GM21423 (cell line): Measurements from ENCODE around the gene GRIN1.

Experiments
- ATAC-seq: cut with Tn5 transposase; IDR thresholded peaks from one replicate; pipeline ENCODE4 v1.9.1; 2021; ENCODE audit warnings: mild to moderate bottlenecking, moderate library complexity; ENCODE audit not compliant: unreplicated experiment

The GRIN1 gene

DNA sequence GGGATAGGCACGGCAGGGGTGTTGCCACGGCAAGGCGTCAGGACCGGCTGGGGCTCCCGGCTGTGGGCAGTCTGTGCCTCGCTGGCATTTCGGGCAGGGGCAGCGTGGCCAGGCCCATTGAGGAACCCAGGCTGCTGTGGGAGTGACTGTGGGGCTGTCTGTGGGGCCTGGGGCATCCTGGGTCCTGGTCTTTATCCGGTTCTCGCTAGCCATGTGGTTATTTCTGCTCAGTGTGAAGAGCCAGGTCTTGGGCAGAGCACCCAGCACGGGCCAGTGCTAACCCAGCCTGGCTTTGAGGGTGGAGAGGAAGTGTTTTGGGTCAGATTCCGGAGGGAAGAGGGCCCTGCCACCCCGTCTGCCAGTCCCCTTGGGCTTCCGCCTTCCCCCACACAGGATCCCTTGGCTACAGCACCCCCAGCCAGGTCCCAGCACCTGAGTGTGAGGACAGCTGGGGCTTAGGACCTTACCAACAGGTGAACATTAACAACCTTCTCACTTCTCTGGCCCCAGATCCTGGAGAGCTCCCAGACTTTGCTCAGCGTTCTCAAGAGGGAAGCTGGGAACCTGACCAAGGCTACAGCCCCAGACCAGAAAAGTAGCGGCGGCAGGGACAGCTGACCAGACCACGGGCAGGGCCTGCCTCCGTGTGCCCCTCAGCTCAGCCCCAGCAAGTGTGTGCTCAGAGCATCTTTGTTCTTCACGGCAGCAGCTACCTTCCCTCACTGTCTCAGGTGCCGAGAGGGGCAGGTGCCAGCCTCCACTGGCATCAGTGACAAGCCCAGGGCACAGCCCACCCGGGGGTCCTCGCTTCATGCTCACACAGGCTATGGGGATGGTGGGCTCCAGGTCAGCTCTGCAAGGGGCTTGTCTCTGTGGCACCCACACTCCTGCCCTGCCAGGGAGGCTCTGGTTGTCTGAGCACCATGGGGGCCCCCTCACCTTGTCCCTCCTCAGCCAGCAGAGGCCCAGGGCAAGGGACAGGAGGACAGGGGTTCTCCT, 50.6 kb downstream of the GRIN1 start:
- no peak for ATAC-seq

DNA sequence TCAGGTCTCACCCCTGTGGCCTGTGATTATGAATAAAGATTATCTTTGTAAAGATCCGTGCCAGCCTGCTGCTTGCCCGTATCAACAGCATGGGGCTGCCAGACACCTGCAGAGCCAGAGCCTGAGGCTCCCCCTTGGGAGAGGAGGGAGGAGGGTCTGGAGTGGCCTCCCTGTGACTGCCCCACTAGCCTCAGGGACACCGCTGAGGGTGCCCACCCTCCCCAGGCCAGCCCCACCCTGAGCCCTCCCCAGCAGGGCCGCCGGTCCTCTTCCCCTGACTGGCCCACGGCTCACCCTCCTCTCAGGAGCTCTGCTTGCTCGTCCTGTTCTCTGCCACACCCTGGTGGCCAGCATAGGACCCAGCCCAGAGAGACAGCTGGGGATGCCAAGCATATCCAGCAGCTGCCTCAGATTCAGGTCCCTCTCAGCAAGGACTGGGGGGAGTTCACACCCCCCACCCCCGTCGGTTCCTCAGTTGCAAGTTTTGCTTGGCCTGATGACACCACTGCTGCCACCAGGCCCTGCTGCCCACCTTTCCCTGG, 51.4 kb downstream of the GRIN1 start:
- no peak for ATAC-seq

DNA sequence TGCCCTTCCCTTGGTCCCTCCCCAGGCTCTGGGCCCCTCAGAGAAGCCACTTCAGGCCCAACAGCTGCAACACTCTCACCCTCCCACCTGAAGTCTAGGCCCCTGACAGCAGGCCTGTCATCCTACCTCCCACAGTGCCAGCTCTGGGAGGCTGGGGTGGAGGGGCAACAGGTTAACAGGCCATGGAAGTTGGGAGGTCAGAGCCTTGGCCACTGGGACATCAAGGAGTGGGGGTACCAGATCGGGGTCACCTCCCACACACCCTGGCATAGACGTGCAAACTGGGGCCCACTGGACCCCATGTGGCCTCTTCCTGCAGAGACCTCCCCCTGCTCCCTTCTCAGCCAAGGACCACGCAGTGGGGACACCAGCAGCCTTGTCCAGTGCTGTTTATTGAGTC, 52.3 kb downstream of the GRIN1 start:
- no peak for ATAC-seq

GRCh38 chr9:137191691-137192447, 52.9 kb downstream of the GRIN1 start:
- ATAC-seq, result no peak

DNA sequence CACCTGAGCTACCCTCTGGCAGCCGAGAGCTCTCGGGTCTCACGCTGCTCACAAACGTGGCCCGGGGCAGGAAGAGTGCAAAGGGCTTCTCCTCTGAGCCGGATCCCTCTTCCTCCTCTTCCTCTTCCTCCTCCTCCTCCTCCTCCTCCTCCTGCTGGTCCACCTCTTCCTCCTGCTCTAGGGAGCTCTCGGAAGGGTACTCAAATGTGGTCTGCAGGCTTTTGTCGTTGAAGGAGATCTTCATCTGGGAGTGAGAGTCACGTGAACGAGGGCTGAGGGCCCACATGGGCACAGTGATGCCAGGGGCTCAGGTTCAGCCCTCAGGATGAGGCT, 53.5 kb downstream of the GRIN1 start:
- ATAC-seq, result no peak

- ATAC-seq, result no peak
Observed at GRCh38 chr9:137192859-137193258, 53.9 kb downstream of the GRIN1 start.

- no peak for ATAC-seq
Observed at GRCh38 chr9:137193771-137194170, 54.8 kb downstream of the GRIN1 start.

GRCh38 chr9:137194388-137194787, 55.4 kb downstream of the GRIN1 start:
- ATAC-seq, result no peak

DNA sequence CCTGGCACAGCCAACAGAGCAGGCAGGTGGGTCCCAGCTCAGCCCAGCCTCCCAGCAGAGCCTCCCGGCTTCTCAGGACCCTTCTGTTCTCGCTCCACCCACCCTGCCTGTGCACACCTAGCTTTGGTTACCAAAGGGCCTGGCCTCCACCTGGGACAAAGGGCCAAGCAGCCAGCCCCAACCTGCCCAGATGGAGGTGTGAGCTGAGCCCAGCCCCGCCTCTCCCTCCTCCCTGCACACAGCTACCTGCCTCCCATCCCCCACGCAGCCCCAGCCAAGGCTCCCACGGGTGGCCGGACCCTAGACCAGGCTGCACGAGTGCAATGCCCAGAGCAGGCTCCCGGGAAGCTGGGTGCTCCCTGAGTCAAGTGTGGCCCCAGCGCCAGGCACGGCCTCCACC, 56.0 kb downstream of the GRIN1 start:
- ATAC-seq, result no peak

GRCh38 chr9:137195525-137196220, 56.7 kb downstream of the GRIN1 start:
- no peak for ATAC-seq

GRCh38 chr9:137198051-137198901, 59.3 kb downstream of the GRIN1 start:
- no peak for ATAC-seq

GRCh38 chr9:137198902-137199283, 59.9 kb downstream of the GRIN1 start:
- no peak for ATAC-seq

- no peak for ATAC-seq
Observed at GRCh38 chr9:137199411-137200121, 60.6 kb downstream of the GRIN1 start.

DNA sequence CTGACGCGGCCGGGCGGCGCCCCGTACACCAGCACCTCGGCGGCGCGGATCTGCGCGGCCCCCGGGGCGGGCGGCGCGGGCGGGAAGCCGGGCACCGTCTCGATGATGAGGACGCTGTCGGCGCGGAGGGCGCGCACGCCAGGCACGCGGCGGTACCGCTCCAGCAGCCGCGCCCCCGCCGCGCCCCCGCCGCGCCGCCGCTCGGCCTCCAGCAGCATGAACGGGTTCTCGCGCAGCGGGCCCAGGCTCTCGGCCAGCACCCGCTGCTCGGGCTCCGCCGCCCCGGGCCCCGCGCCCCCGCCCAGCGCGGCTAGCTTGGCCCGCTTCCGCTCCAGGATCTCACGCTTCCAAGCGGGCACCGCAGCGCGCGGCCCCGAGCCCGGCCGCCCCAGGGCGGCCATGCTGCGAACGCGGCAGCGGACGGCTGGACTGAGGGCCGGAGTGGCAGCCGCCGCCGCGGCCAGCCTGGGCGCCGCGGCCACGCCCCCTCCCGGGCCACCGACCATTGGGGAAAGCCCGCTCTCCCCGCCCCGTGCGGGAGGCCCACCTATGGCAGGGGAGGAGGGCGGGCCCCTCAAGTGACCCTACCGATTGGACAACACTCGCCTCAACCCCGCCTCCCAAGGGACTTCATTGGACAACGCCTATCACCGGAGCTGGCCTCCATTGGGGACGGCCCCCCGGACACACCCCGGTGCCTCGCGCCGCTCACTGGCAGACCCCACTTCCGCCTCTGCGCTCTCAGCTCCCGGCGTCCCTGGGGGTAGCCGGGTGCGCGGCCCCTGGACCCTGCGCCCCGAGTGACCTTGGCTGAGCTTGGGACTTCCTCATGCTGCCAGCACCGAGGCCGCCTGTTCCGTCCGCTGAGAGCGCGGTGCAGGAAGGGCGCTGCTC, 61.6 kb downstream of the GRIN1 start, which contains the start of gene TPRN:
TPRN (minus strand) TSS at position 431 of the 894 bp plus-strand sequence; CDS start at position 401, 30 bp downstream.
- ATAC-seq, result peak; percentile 82

DNA sequence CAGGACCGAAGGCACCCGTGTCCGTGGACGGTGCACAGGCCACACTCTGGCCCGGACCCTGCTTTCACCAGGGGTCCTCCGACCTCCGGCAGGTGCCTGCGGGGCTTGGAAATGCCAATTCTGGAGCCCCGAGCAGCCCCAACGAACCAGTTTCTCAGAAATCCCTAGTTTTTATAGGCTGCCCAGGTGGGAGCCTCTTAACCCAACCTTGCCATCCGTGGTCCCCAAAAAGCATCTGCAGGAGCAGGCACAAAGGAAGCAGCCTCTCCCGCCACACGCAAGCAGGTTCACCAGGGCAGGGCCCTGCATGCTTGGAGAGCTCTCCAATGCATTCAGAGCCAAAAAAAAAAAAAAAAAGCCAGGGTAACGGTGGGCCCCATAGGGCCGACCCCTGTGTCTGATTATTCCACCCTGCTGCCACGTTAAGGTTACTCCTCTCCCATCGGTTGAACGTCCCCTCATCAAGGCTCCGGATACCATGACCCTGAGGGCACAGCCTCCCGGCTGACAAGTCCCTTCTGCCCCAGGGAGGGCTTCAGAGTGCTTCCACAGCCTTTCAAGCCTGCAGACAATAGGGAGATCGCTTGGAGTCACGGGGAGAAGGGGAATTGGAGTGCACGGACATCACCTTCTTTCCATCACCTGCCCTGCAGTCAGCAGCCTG, 62.4 kb downstream of the GRIN1 start:
- ATAC-seq, result no peak

- ATAC-seq, result no peak
Observed at GRCh38 chr9:137202966-137203365, 64.0 kb downstream of the GRIN1 start.

- no peak for ATAC-seq
Observed at GRCh38 chr9:137204731-137205125, 65.8 kb downstream of the GRIN1 start.
